ENCODE measurements around the gene RALGDS.
"Not testable (repeated sequence)": the region's sequence is repeated elsewhere in the genome, so short reads cannot be mapped to it uniquely, and the experiment has no call there.

Gene RALGDS

GRCh38 chr9:133064241-133065069 lies 56.6 kb downstream of the RALGDS start:
- no peak for DNase-seq

- DNase-seq, result no peak
Measured at GRCh38 chr9:133063500-133064231, 57.4 kb downstream of the RALGDS start.

DNA sequence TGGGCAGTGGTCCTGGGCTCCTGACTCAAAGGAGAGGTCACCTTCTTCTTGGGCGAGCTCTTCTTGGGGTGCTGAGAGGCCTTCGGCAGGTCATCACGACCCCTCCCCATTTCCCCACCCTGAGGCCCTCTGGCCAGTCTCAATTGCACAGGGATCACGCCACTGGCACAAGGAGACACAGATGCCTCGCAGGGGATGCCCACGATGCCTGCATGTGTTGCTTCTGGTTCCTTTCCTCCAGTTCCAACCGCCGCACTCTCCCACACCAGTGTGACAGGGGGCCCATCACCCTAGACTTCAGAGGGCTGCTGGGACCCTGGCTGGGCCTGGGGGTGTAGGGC lies 57.9 kb downstream of the RALGDS start:
- no peak for DNase-seq

GRCh38 chr9:133062569-133062968 lies 58.5 kb downstream of the RALGDS start:
- DNase-seq, result not testable (repeated sequence)

DNA sequence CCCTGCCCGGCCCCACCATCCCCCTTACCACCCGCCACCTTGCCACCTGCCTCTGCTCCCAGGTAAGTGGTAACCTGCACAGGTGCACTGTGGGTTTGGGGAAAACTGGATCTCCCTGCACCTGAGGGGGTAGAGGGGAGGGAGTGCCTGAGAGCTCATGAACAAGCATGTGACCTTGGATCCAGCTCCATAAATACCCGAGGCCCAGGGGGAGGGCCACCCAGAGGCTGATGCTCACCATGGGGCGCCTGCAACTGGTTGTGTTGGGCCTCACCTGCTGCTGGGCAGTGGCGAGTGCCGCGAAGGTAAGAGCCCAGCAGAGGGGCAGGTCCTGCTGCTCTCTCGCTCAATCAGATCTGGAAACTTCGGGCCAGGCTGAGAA lies 59.3 kb downstream of the RALGDS start, which contains the start of gene CEL:
CEL (plus strand) TSS at position 218 of the 382 bp plus-strand sequence; CDS start at position 240, 22 bp downstream.
- DNase-seq, result not testable (repeated sequence)

GRCh38 chr9:133061019-133061763 lies 59.8 kb downstream of the RALGDS start:
- DNase-seq, result not testable (repeated sequence)

DNA sequence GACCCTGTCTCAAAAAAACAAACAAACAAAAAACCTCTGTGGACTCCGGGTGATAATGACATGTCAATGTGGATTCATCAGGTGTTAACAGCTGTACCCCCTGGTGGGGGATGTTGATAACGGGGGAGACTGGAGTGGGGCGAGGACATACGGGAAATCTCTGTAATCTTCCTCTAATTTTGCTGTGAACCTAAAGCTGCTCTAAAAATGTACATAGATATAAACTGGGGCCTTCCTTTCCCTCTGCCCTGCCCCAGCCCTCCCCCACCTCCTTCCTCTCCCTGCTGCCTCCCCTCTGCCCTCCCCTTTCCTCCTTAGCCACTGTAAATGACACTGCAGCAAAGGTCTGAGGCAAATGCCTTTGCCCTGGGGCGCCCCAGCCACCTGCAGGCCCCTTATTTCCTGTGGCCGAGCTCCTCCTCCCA lies 60.6 kb downstream of the RALGDS start:
- DNase-seq, result no peak

DNA sequence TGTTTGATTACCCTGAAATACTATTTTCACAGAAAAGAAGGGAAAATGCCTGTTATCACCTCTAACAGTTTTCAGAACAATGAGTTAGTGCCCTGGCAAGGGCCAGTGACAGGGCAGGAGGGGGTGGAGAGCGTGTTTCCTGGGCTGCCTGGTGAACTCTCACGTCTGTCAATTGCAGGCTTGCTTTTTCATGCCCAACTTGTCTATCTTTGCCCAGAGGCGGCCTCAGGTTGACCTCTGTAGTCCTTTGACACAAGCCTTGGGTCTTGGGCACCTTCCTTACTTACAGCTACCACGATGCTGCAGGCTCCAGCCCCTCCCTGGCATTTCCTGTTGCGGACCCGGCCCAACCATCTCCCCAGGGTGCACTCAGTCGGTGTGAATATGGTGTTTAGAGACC lies 61.4 kb downstream of the RALGDS start:
- DNase-seq, result no peak

DNA sequence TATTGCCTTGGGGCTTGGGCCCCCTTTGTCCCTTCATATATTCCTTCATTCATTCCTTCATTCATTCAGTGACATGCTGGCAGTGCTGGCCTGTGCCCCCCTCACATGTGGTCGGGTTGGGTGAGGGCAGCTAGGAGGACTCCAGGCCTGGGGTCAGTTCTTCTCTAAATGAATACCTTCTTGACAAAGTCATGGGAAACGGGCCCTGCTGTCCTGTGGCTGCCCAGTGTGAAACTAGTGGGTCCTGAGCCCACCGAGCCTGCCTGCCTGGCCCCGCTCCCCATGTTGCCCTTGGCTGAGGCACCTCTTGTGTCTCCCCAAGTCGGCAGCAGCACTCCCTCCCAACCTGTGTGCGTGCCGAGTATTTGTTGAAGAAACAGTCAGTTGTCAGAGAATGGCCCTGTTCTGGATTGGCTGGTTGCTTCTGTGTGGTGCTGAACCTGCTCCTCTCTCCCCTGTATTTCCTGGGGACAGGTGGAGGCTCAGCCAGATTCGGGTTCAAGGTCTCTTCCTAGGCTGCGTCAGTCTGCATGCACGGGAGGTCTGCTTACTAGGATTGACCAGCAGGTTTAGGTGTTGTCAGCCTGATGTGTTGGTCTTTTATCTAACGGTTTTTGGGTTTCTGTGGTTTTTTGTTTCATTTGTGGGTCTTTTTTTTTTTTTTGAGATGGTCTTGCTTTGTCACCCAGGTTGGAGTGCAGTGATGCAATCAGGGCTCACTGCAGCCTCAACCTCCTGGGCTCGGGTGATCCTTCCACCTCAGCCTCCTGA lies 62.3 kb downstream of the RALGDS start:
- no peak for DNase-seq

DNA sequence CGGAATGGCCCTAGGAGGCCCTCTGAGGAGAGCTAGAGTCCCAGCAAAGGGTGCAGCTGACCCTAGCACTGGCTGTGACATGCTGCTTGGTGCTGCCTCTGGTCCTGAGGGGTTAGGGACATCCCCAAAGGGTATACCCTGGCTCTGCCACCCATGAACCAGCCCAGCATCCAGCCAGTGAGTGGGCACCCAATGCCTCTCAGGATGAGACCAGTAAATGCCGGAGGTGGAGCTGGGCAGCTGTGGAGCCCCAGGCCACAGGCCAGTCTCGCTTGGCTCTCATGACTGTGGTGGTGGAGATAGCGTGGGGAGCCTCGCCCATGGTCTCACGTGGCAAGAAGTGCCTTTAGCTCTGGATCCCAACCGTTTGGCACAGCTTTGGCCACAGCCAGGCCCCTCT lies 63.0 kb downstream of the RALGDS start:
- DNase-seq, result no peak

GRCh38 chr9:133057553-133057952 lies 63.5 kb downstream of the RALGDS start:
- DNase-seq, result no peak

DNA sequence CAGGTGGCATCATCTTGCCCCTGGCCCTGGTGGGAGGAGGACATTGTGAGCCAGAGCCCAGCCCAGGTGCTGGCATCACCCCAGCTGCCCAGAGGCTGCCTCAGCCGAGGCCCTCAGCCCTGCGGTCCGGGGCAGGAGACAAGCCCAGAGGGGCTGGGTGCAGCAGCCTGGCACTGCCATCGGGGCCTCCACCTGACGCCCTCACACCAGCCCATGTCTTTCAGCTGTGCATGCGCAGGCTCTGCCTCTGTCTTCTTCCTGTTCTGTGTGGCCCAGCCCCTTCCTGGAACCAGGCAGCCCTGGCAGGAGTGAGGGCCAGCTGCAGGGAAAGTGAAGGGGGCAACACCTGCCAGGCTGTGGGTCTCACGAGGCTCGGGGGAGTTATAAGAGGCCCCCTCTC lies 64.0 kb downstream of the RALGDS start:
- DNase-seq, result no peak

GRCh38 chr9:133056533-133056932 lies 64.5 kb downstream of the RALGDS start:
- no peak for DNase-seq

- no peak for DNase-seq
Measured at GRCh38 chr9:133055788-133056420, 65.1 kb downstream of the RALGDS start.

GRCh38 chr9:133054966-133055365 lies 66.1 kb downstream of the RALGDS start:
- DNase-seq, result no peak

GRCh38 chr9:133054194-133054890 lies 66.7 kb downstream of the RALGDS start:
- no peak for DNase-seq

- DNase-seq, result no peak
Measured at GRCh38 chr9:133051966-133052539, 69.0 kb downstream of the RALGDS start.

- DNase-seq, result no peak
Measured at GRCh38 chr9:133051281-133051900, 69.6 kb downstream of the RALGDS start.

DNA sequence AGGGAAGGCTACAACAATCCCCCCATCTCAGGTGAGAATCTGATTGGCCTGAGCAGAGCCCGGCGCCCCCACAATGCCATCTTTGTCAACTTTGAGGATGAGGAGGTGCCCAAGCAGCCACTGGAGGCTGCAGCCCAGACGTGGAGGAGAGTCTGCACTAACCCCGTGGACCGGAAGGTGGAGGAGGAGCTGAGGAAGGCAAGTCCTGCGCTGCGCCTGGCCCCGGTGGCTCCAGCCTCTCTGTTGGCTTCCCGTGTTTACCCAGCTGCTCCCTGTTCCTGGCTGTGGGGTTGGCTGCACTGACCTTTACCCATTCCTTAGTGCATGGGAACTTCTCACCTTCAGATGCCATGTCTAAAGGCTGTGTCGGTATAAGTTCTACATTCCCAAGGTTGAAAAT lies 70.3 kb downstream of the RALGDS start:
- DNase-seq, result no peak

DNA sequence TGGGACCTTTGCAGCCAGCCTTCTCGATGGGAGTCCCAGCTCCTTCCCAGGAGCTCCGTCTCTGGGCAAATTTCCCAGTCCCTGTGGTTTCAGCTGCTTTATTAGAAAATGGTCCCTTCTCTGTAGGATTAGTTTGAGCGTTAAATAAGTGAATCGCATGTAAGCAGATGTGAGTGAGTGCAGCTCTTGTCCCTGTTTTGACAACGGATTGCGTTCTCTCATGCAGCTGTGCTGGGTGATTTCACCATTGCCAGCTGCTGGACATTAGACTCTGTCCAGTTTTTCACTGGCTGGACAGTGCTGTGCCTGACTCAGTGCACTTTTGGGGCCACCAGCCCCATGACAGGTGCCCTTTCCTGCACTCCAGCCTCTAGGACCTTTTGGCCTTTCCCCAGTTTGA lies 70.9 kb downstream of the RALGDS start:
- no peak for DNase-seq

DNA sequence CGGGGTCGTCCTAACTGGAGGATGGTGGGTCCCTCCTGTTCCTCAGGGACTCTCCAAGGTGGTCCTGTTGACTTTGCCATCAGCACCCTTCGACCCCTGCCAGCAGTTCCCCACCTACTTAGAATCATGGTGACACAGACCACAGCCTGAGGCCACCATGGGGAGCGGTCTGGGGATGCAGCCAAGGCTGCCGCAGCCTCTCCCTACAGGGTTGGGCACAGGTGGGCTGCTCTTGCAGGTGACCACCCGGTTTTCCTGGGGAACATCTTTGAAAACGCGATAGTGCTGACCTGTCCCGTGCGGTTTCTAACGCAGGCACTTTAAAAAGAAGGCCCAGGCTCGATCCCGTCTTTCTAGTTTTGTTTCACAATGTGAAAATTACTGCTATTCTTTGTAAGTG lies 72.0 kb downstream of the RALGDS start:
- no peak for DNase-seq

Data from effector CD8-positive, alpha-beta T cell (primary cell).